Measurements from ENCODE around the gene SCART1. TPM values are rescaled to one million over a fixed set of nuclear protein-coding genes. Genes with fewer than 3 reads are reported as not detected.
"Not testable (repeated sequence)": the region's sequence is repeated elsewhere in the genome, so short reads cannot be mapped to it uniquely, and the experiment has no call there.

The SCART1 gene
- total RNA-seq, 1 donor from 2014 or later = 1.3 TPM

DNA sequence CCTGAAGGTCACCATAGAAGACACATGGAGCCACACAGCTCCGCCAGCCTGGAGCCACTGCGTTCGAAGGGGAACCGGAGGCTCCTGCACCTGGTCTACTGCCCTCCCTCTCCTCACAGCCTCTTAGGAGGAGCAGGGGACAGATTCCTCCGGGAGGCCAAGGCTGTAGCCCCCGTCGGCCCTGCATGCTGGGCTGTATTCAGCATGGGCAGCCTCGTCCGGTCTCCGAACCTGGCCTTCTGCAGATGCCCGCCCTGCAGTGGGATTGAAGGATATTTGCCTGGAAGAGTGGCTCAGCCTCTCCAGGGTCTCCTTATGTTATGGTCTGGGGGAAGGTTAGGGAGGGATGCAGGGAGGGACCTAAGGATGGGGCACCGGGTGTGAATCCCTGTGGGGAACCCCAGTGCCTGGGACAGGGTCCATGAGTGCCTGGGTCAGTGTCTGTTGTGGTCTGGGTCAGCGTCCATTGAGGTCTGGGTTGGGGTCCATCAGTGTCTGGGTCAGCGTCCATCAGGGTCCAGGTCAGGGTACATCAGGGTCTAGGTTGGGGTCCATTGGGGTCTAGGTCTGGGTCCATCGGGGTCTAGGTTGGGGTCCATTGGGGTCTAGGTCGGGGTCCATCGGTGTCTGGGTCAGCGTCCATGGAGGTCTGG is 13.0 kb upstream of the SCART1 start:
- H3K4me3 ChIP-seq (ENCODE audit: low read depth, low read length) = no peak overlapping the region
- TF ChIP-seq, protein P1, sequence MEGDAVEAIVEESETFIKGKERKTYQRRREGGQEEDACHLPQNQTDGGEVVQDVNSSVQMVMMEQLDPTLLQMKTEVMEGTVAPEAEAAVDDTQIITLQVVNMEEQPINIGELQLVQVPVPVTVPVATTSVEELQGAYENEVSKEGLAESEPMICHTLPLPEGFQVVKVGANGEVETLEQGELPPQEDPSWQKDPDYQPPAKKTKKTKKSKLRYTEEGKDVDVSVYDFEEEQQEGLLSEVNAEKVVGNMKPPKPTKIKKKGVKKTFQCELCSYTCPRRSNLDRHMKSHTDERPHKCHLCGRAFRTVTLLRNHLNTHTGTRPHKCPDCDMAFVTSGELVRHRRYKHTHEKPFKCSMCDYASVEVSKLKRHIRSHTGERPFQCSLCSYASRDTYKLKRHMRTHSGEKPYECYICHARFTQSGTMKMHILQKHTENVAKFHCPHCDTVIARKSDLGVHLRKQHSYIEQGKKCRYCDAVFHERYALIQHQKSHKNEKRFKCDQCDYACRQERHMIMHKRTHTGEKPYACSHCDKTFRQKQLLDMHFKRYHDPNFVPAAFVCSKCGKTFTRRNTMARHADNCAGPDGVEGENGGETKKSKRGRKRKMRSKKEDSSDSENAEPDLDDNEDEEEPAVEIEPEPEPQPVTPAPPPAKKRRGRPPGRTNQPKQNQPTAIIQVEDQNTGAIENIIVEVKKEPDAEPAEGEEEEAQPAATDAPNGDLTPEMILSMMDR (conservative IDR thresholded peaks at IDR 0.05; ENCODE audit: low read depth, low read length) = no peak
- DNase-seq (ENCODE audit: low read depth) = no peak

DNA sequence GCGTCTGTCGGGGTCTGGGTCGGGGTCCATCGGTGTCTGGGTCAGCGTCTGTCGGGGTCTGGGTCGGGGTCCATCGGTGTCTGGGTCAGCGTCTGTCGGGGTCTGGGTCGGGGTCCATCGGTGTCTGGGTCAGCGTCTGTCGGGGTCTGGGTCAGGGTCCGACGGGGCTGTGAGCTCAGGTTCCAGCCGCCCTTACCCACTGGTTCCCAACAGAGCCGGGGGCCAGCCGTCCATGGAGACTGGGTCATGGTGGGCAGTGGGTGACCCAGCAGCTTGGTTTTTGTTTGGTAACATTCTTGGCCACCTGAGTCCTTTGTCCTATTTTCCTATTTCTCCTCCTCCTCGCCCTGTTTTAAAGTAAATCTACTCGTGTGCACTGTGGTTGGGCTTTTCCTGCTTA is 12.4 kb upstream of the SCART1 start:
- H3K4me3 ChIP-seq (ENCODE audit: low read depth, low read length); DNase-seq (ENCODE audit: low read depth): not testable (repeated sequence)

DNA sequence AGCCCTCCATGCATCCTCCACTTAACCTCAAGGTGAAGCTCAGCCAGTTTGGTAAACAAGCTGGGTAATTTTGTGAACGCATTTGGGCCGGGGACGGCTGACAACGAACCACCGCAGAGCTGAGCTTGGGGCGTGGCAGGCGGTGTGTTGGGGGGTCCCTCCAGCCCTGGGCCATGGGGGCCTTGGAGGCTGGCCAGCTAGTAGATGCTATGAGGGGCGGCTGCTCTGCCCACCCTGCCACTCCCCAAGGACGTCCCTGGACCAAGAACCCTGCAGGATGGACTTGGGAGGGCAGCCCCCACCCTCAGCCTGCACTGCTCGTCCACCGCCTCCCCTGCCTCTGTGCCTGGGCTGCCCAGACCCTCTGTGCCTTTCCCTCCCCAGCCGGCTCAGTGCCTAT is 12.0 kb upstream of the SCART1 start:
- no peak overlapping the region for H3K4me3 ChIP-seq (ENCODE audit: low read depth, low read length)
- no peak for DNase-seq (ENCODE audit: low read depth)
- TF ChIP-seq, protein P1 (conservative IDR thresholded peaks at IDR 0.05; ENCODE audit: low read depth, low read length) = no peak

DNA sequence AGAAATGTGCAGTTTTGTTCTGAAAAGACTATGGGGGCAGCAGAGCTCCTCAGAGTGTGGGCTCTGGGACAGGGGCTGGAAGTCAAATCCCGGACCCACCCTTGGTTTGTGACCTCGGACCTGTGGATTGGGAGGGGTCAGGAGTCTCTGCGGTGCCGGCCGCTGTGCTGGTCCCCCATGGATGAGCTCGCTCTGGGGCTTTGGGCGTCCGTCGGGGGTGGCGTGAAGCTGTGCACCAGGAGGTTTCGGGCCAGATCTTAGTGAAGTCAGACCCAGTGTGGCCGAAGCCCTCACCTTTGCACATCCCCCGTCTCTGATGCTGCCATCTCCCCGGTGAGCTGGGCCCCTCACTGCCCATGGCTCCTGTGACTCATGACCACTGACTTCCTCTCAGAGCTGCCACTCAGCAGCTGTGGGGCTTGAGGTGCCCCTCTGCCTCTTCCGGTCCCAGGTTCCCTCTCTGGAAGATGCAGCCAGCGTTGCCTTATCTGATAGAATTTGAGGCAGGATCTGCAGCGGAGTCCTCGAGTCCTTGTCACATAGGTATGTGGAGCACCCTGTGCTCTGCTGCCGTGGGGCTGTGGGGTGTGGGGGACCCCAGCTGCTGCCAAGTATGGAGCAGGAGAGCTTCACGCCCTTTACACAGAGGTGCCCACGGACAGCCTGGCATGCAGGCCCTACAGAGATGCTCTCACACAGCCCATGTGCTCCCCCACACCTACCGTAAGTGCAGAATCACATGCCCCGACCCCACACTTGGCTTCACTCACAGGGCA is 11.4 kb upstream of the SCART1 start:
- no peak for DNase-seq (ENCODE audit: low read depth)
- no peak overlapping the region for H3K4me3 ChIP-seq (ENCODE audit: low read depth, low read length)
- TF ChIP-seq, protein P1 (conservative IDR thresholded peaks at IDR 0.05; ENCODE audit: low read depth, low read length) = no peak

DNA sequence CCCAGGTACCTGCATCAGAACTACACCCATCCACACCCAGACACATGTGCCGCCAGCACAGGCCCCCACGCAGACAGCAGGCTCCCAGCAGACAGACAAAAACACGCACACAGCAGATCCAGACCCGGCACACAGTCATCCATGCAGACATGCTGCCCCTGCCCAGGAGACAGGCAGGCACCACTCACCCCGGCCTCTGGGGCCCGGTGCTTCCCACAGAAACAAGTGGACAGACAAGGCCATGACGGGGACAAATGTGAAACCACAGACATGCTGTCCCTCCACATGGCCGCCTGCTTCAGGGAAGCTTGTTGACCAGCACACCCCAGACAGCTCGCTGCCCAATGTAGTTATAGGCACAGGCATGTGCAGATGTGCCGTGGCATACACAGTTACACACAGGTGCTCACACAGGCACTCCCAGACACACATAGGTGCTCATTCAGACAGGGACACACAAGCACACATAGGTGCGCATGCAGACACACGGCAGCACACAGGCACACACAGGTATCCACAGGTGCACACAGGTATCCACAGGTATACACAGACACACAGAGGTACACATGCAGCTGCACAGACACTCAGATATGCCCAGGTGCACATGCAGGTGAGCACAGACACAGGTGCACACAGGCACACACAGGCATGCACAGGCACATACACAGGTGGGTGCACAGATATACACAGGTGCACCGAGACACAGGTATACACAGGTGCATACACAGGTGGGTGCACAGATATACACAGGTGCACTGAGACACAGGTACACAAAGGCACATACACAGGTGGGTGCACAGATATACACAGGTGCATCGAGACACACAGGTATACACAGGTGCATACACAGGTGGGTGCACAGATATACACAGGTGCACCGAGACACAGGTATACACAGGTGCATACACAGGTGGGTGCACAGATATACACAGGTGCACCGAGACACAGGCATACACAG is 10.5 kb upstream of the SCART1 start:
- DNase-seq (ENCODE audit: low read depth) = no peak
- TF ChIP-seq, protein P1 (conservative IDR thresholded peaks at IDR 0.05; ENCODE audit: low read depth, low read length) = no peak
- no peak overlapping the region for H3K4me3 ChIP-seq (ENCODE audit: low read depth, low read length)

DNA sequence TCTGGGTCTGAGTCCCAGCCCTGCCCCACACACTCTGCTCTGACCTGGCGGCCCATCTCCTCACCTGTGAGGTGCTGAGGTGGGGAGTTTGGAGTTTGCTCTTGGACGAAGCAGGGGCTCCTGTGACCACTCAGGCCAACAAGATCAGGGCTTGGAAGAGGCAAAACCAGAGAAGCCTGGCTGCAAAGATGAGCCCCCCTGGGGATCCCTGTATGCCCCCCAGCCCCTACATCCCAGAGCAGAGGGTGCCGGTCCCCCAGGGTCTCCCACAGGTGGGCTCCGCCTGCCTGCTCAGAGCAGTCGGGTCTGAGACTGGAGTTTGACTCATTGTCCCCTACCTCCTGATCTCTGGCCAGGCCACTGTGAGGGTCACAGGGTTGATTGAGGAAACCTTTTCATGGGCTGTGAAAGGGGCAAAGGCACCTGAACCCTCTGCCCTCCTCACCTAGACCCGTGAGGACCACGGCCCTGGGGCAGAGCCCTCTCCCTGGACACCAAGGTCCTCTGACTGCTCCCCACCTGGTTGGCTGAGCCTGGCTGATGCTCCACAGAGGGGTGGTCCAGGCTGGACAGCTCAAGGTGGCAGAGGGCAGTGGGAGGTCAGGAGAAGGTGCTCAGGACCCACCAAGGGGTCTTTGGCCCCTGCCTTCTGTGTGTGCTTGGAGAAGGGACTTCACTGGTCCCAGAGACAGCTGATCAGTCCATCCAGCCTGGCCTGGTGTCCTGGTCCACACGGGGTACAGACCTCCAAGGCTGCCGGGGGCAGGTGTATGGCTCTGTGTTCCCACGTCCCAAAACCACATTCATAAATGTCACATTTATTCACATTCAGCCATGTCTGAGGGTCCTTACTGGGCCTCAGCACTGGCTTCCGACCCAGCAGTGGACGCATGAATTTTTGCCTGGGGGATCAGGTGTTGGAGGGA is 9.1 kb upstream of the SCART1 start:
- no peak for DNase-seq (ENCODE audit: low read depth)
- H3K4me3 ChIP-seq (ENCODE audit: low read depth, low read length) = no peak overlapping the region
- TF ChIP-seq, protein P1 (conservative IDR thresholded peaks at IDR 0.05; ENCODE audit: low read depth, low read length) = no peak
